ENCODE data around the gene SLC36A2.

SLC36A2 gene

DNA sequence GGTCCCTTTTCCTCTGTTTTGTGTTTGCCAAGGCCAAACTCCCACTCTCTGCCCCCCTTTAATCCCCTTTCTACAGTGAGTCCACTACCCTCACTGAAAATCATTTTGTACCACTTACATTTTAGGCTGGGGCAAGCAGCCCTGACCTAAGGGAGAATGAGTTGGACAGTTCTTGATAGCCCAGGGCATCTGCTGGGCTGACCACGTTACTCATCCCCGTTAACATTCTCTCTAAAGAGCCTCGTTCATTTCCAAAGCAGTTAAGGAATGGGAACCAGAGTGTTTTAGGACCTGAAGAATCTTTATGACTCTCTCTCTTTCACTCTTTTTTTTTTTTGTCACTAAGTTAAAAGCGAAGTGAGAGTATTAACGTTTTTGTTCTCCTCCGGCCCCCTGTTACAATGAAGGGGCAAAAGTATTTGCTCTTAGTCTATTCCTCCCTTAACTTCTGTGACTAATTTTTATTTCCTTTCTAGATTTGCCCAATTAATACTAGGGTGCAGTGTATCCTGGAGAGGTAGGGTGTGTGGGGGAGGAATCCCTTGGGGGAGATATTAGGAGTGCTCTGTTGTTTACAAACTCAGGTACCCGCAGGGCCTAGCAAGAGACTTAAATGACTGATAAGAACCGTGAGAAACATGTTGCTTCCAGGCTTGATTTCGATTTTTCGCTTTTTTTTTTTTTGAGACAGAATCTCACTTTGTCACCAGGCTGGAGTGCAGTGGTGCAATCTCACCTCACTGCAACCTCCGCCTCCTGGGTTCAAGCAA lies 79.7 kb downstream of the SLC36A2 start:
- TF ChIP-seq, protein P1, sequence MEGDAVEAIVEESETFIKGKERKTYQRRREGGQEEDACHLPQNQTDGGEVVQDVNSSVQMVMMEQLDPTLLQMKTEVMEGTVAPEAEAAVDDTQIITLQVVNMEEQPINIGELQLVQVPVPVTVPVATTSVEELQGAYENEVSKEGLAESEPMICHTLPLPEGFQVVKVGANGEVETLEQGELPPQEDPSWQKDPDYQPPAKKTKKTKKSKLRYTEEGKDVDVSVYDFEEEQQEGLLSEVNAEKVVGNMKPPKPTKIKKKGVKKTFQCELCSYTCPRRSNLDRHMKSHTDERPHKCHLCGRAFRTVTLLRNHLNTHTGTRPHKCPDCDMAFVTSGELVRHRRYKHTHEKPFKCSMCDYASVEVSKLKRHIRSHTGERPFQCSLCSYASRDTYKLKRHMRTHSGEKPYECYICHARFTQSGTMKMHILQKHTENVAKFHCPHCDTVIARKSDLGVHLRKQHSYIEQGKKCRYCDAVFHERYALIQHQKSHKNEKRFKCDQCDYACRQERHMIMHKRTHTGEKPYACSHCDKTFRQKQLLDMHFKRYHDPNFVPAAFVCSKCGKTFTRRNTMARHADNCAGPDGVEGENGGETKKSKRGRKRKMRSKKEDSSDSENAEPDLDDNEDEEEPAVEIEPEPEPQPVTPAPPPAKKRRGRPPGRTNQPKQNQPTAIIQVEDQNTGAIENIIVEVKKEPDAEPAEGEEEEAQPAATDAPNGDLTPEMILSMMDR (IDR thresholded peaks at IDR 0.05; ENCODE audit: low read depth, low read length, missing control alignments), result no peak
- no peak overlapping the region for H3K4me3 ChIP-seq (replicated peaks; ENCODE audit: low read depth, low read length)

More for the DNA sequence above, 79.7 kb downstream of the SLC36A2 start:
- no peak for DNase-seq (ENCODE audit: extremely low read depth, low read depth)

All from HFF-Myc (cell line).